Endothelial cell of umbilical vein (primary cell): ENCODE data around the gene TSPAN18. TPM values are rescaled to one million over a fixed set of nuclear protein-coding genes. Genes with fewer than 3 reads are reported as not detected.

Source experiments
- BruUV-seq: library from RNA; stranded (reverse); fragments of 400-500 nt; replicated peaks from 2 replicates; lab custom pipeline; 2021; lab: Mats Ljungman, UMichigan
- CTCF ChIA-PET: fragments of 300-600, 350-600 bp; sonication (Branson Sonifier 250); formaldehyde crosslinking; loops from one replicate; lab custom pipeline; 2021; ENCODE audit warnings: antibody characterized with exemption, inconsistent platforms; lab: Charles Lee
- POLR2A ChIA-PET: fragments of 300-600, 350-600 bp; sonication (Branson Sonifier 250); formaldehyde crosslinking; loops from one replicate; lab custom pipeline; 2021; ENCODE audit warnings: antibody characterized with exemption, inconsistent platforms; lab: Charles Lee
- DNase-seq: peaks from one replicate; pipeline ENCODE4 v3.0.0-alpha.2; 2011; ENCODE audit warnings: low read depth, low spot score
- FAIRE-seq: peaks from 2 replicates; lab custom pipeline; 2011; peaks lifted over from hg19 to GRCh38; lab: Jason Lieb, UNC
- H2AFZ ChIP-seq: 2 replicates; pipeline ENCODE4 v1.6.0; 2012; ENCODE audit warnings: low read depth, low read length, control low read depth, inconsistent platforms
- H3K27ac ChIP-seq: 2 replicates; pipeline ENCODE4 v1.5.1; 2011; ENCODE audit warnings: low read depth, mild to moderate bottlenecking, control low read depth, low read length, moderate library complexity; ENCODE audit not compliant: insufficient read depth
- H3K27me3 ChIP-seq, 2 experiments: 2 replicates each; pipeline versions ENCODE4 v1.6.0 to v1.6.1; 2011; ENCODE audit warnings: low read length in 2 of 2, mixed read lengths in 1 of 2; ENCODE audit not compliant: control insufficient read depth in 2 of 2, insufficient read depth in 2 of 2
- H3K36me3 ChIP-seq, 2 experiments: 2 replicates in 1 of 2; 3 replicates in 1 of 2; pipeline ENCODE4 v1.5.1; 2011; ENCODE audit warnings: low read length in 2 of 2, mild to moderate bottlenecking in 1 of 2, moderate library complexity in 1 of 2; ENCODE audit not compliant: control insufficient read depth in 2 of 2, insufficient read depth in 2 of 2; ENCODE audit errors: extremely low read depth in 1 of 2
- H3K4me1 ChIP-seq: 3 replicates; pipeline ENCODE4 v1.5.1; 2011; ENCODE audit warnings: mild to moderate bottlenecking, low read length; ENCODE audit not compliant: control insufficient read depth, insufficient read depth; ENCODE audit errors: extremely low read depth
- H3K4me2 ChIP-seq: 2 replicates; pipeline ENCODE4 v1.6.1; 2011; ENCODE audit warnings: low read length, control low read depth, mixed read lengths; ENCODE audit not compliant: insufficient read depth
- H3K4me3 ChIP-seq, 3 experiments: fragments of 200-600 bp in 1 of 3; sonication (generic), shearing (Covaris generic) in 1 of 3; replicated peaks in 1 of 3; 2 replicates each; pipeline ENCODE4 v1.5.1; 2011 to 2016; ENCODE audit warnings: control low read depth in 3 of 3, low read length in 3 of 3, mild to moderate bottlenecking in 2 of 3, inconsistent platforms in 1 of 3, low read depth in 1 of 3, moderate library complexity in 1 of 3; ENCODE audit not compliant: insufficient read depth in 1 of 3
- H3K79me2 ChIP-seq: 2 replicates; pipeline ENCODE4 v1.6.0; 2012; ENCODE audit warnings: low read length, inconsistent platforms; ENCODE audit not compliant: control insufficient read depth, insufficient read depth
- H3K9ac ChIP-seq: replicated peaks from 2 replicates; pipeline ENCODE3; 2011; ENCODE audit warnings: low read length, control low read depth; ENCODE audit not compliant: insufficient read depth; ENCODE audit errors: extremely low read depth
- H3K9me1 ChIP-seq: replicated peaks from 3 replicates; pipeline ENCODE4 v1.6.0; 2011; ENCODE audit warnings: mild to moderate bottlenecking, low read length; ENCODE audit not compliant: control insufficient read depth, insufficient read depth; ENCODE audit errors: extremely low read depth
- H3K9me3 ChIP-seq: replicated peaks from 2 replicates; pipeline ENCODE4 v1.5.1; 2012; ENCODE audit warnings: low read length, inconsistent platforms; ENCODE audit not compliant: control insufficient read depth, insufficient read depth
- H4K20me1 ChIP-seq: replicated peaks from 2 replicates; pipeline ENCODE3; 2011; ENCODE audit warnings: mild to moderate bottlenecking, low read length; ENCODE audit not compliant: control insufficient read depth, insufficient read depth; ENCODE audit errors: extremely low read depth
- EZH2 ChIP-seq: IDR thresholded peaks from 2 replicates; pipeline ENCODE4 v1.6.1; 2012; ENCODE audit warnings: borderline replicate concordance, low read depth, mild to moderate bottlenecking, moderate library complexity, low read length, inconsistent platforms; ENCODE audit not compliant: severe bottlenecking
- FOS ChIP-seq: IDR thresholded peaks from 2 replicates; pipeline ENCODE4 v1.6.1; 2011; ENCODE audit warnings: mild to moderate bottlenecking, low read length, moderate library complexity, borderline replicate concordance; ENCODE audit not compliant: insufficient read depth
- GATA2 ChIP-seq: IDR thresholded peaks from 2 replicates; pipeline ENCODE4 v1.7.0; 2011; ENCODE audit warnings: low read depth, mild to moderate bottlenecking, moderate library complexity, mixed read lengths, low read length; ENCODE audit not compliant: insufficient read length, insufficient read depth
- JUN ChIP-seq: IDR thresholded peaks from 2 replicates; pipeline ENCODE4 v1.6.1; 2011; ENCODE audit warnings: borderline replicate concordance, low read depth; ENCODE audit not compliant: insufficient read length, insufficient read depth
- MYC ChIP-seq: IDR thresholded peaks from one replicate; pipeline ENCODE4 v1.6.1; 2011; ENCODE audit warnings: mild to moderate bottlenecking, low read depth, low read length
- POLR2A ChIP-seq: IDR thresholded peaks from 2 replicates; pipeline ENCODE4 v1.6.1; 2012; ENCODE audit warnings: low read depth, mild to moderate bottlenecking, control low read depth, low read length
- POLR2AphosphoS5 ChIP-seq: IDR thresholded peaks from 2 replicates; pipeline ENCODE4 v1.6.1; 2012; ENCODE audit warnings: low read depth, mild to moderate bottlenecking, control low read depth, low read length, moderate library complexity; ENCODE audit not compliant: insufficient read depth
- dilution Hi-C: fragments of 300-500 bp; cut with MboI; formaldehyde crosslinking; loops from one replicate; pipeline ENCODE4 v1.15.0; 2019; ENCODE audit warnings: low sequenced_read_pairs; ENCODE audit not compliant: extremely low pct_ligation_motif_present
- intact Hi-C: fragments of 100-400 bp; cut with micrococcal nuclease; formaldehyde crosslinking; loops from one replicate; pipeline ENCODE4 v1.10.0; 2022
- polyA plus RNA-seq, 4 experiments: library from polyadenylated mRNA; depleted of rRNA in 3 of 4; stranded (reverse) in 3 of 4; unstranded in 1 of 4; fragments of >200 nt; gene quantifications; 2 replicates each; pipeline versions ENCODE4 v1.2.1 to v1.2.3, GENCODE V29; 2011 to 2012; ENCODE audit warnings: missing spikeins in 1 of 4
- total RNA-seq: library from RNA; stranded (reverse); gene quantifications from 2 replicates; pipeline ENCODE4 v1.2.3, GENCODE V29; 2021
- TF ChIP-seq, protein P1 (sequence below), 2 donors: IDR thresholded peaks; 1 replicate in 1 of 2; 2 replicates in 1 of 2; pipeline ENCODE4 v1.5.1; 2011; ENCODE audit warnings: low read length in 2 of 2, mild to moderate bottlenecking in 2 of 2, moderate library complexity in 2 of 2, control low read depth in 1 of 2, inconsistent platforms in 1 of 2, low read depth in 1 of 2; ENCODE audit not compliant: insufficient read depth in 1 of 2; ENCODE audit errors: extremely low read depth in 1 of 2
- TF ChIP-seq, protein P2 (sequence below): IDR thresholded peaks from 2 replicates; pipeline ENCODE4 v1.6.1; 2011; ENCODE audit not compliant: insufficient read depth, insufficient read length

TSPAN18 gene
- total and polyA plus RNA-seq, 2 donors (not counting 3 experiments of a cell fraction or from before 2014, with no cell fraction given) = 32.2 to 118 TPM

DNA sequence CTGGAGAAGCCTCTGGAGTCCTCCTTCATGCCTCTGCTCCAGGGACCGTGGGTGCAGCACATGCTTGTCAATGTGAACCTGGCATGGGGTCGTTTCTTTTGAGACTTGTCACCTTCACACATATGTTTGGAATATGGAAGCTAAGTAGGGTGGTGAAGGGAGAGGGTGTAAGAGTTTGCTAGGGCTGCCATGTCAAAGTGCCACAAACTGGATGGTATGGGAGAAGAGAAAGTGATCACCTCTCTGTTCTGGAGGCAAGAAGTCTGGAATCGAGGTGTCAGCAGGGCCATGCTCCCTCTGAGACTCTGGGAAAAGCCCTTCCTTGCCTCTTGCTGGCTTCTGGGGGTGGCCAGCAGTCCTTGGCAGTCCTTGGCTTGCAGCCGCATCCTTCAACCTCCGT is 8.7 kb upstream of the TSPAN18 start:
- intact Hi-C loops = no loop called here
- Histone ChIP-seq H3K36me3 (no peaks in the 10 kb centered on the region), H3K27me3 (peaks cover 2 to 8% of the 10 kb centered on the region in 2 experiments), H4K20me1 (no peaks in the 10 kb centered on the region), H3K79me2 (no peaks in the 10 kb centered on the region), H3K4me2 (no peak overlapping the region), H2AFZ (no peak overlapping the region), H3K4me3 (no peak overlapping the region), H3K9me3 (no peaks in the 10 kb centered on the region), H3K9ac (no peak overlapping the region), H3K9me1 (no peaks in the 10 kb centered on the region), H3K4me1 (no peaks in the 10 kb centered on the region), H3K27ac (no peak overlapping the region)
- POLR2A ChIA-PET = no interaction called here
- TF ChIP-seq, protein P1, sequence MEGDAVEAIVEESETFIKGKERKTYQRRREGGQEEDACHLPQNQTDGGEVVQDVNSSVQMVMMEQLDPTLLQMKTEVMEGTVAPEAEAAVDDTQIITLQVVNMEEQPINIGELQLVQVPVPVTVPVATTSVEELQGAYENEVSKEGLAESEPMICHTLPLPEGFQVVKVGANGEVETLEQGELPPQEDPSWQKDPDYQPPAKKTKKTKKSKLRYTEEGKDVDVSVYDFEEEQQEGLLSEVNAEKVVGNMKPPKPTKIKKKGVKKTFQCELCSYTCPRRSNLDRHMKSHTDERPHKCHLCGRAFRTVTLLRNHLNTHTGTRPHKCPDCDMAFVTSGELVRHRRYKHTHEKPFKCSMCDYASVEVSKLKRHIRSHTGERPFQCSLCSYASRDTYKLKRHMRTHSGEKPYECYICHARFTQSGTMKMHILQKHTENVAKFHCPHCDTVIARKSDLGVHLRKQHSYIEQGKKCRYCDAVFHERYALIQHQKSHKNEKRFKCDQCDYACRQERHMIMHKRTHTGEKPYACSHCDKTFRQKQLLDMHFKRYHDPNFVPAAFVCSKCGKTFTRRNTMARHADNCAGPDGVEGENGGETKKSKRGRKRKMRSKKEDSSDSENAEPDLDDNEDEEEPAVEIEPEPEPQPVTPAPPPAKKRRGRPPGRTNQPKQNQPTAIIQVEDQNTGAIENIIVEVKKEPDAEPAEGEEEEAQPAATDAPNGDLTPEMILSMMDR (IDR thresholded peaks at IDR 0.05; ENCODE audit: extremely low read depth in 1 of 2, insufficient read depth in 1 of 2, low read depth in 1 of 2, low read length in 2 of 2) = no peak
- TF ChIP-seq EZH2 (no peak), POLR2A (no peak), JUN (no peak), FOS (no peak), POLR2AphosphoS5 (no peak), MYC (no peak), GATA2 (no peak)
- TF ChIP-seq, protein P2, sequence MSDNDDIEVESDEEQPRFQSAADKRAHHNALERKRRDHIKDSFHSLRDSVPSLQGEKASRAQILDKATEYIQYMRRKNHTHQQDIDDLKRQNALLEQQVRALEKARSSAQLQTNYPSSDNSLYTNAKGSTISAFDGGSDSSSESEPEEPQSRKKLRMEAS = no peak
- FAIRE-seq (no peak), DNase-seq (no peak)
- dilution Hi-C loops = no loop called here
- no TSS peak for BruUV-seq
- CTCF ChIA-PET = no interaction called here
